ENCODE data around the gene FHOD3. TPM values are rescaled to one million over a fixed set of nuclear protein-coding genes. Genes with fewer than 3 reads are reported as not detected.

Gene FHOD3
- total and polyA plus RNA-seq, 9 of the 15 experiments (the other 6 are each of a cell fraction or from before 2014, with no cell fraction given), result 0.11 TPM; not detected in 8

GRCh38 chr18:36769611-36770314, 472.2 kb downstream of the FHOD3 start:
- ChIA-PET CTCF (ENCODE audit: low intra/inter-chr PET ratio) (interaction anchor here (1.5 kb wide), 1 partner anchor 40 kb away, joined by 8 read pairs; no protein-coding TSS in a partner anchor), POLR2A (interaction anchor here (0.8 kb wide), 1 partner anchor 176 kb away, joined by 3 read pairs; no protein-coding TSS in a partner anchor)
- BruUV-seq (replicated peaks), result no TSS peak
- Histone ChIP-seq H3K27me3 (ENCODE audit: control insufficient read depth in 2 of 2, insufficient read depth in 2 of 2, low read length in 2 of 2) (peaks cover 19 to 21% of the 10 kb centered on the region in 2 experiments; a peak in 4 of 5 replicates), H4K20me1 (replicated peaks; ENCODE audit: control insufficient read depth, insufficient read depth, low read length) (no peaks in the 10 kb centered on the region), H3K9ac (ENCODE audit: insufficient read depth in 1 of 2, low read depth in 2 of 2, low read length in 2 of 2) (no peak overlapping the region), H3K4me2 (ENCODE audit: insufficient read depth, low read length) (no peak overlapping the region), H3K4me3 (no peak overlapping the region), H3K9me3 (replicated peaks; ENCODE audit: control insufficient read depth, insufficient read depth, low read depth, low read length) (no peaks in the 10 kb centered on the region), H3K9me1 (ENCODE audit: control insufficient read depth, insufficient read depth, low read length) (no peaks in the 10 kb centered on the region), H3K79me2 (ENCODE audit: control insufficient read depth, insufficient read depth, low read length) (no peaks in the 10 kb centered on the region), H3K4me1 (replicated peaks in 1 of 2; ENCODE audit: control insufficient read depth in 2 of 2, insufficient read depth in 2 of 2, low read length in 2 of 2) (no peaks in the 10 kb centered on the region), H3K36me3 (ENCODE audit: control insufficient read depth, insufficient read depth, low read length) (no peaks in the 10 kb centered on the region), H2AFZ (ENCODE audit: low read depth, low read length) (no peak overlapping the region), H3K27ac (ENCODE audit: extremely low read depth, low read depth, low read length) (no peak overlapping the region)
- 5% methylated on average over 6 of the region's 6 CpGs for WGBS (ENCODE audit: insufficient coverage, low coverage, missing lambda C conversion rate)
- intact Hi-C loops (cut with micrococcal nuclease), result loop anchor here (1.0 to 5.0 kb wide), 2 partner anchors 38 to 130 kb away; no protein-coding TSS in a partner anchor
- in situ Hi-C loops (cut with MboI), result no loop called here
- ATAC-seq (peak; percentile 93), FAIRE-seq (peak; percentile 37), DNase-seq (ENCODE audit: extremely low read depth in 1 of 4, low spot score in 3 of 4) (peak; percentile 58 to 74 (median 66))
- TF ChIP-seq CTCF (IDR thresholded peaks at IDR 0.05 in 2 of 3, conservative IDR thresholded peaks at IDR 0.05 in 1 of 3; ENCODE audit: insufficient read depth in 2 of 3, low read depth in 1 of 3, low read length in 3 of 3) (peak; percentile 78 to 89 (median 81)), SMARCC2 (IDR thresholded peaks at IDR 0.05; ENCODE audit: low read depth) (no peak), SMC3 (conservative IDR thresholded peaks at IDR 0.05; ENCODE audit: insufficient read depth, low read depth, low read length) (peak; percentile 78), RCOR1 (IDR thresholded peaks at IDR 0.05; ENCODE audit: borderline replicate concordance in 1 of 2, low read depth in 2 of 2, low read length in 2 of 2) (0 out of 4 replicates have a peak, but pooled peaks of 1 of the 2 experiments have one; percentile 11), KLF16 (IDR thresholded peaks at IDR 0.05) (peak; percentile 8; the same call in 1 of the 2 replicates), RAD21 (CRISPR knock-in tag; conservative IDR thresholded peaks at IDR 0.05 in 1 of 2, IDR thresholded peaks at IDR 0.05 in 1 of 2) (peak in 1 of 2 experiments; percentile 65; a peak in 2 of 4 replicates), REST (IDR thresholded peaks at IDR 0.05; ENCODE audit: borderline replicate concordance) (peak; percentile 55; the same call in 1 of the 2 replicates), REST (CRISPR knock-in tag; IDR thresholded peaks at IDR 0.05; ENCODE audit: low read depth) (no peak), NBN (IDR thresholded peaks at IDR 0.05; ENCODE audit: low read depth) (no peak)

Measured in K562 (cell line).